SK-N-SH (cell line): ENCODE data around the gene FRK.

Source experiments
- EP300 ChIP-seq, 2 experiments: IDR thresholded peaks; 2 replicates each; pipeline versions ENCODE4 v1.4.0 to v1.6.1; 2012; ENCODE audit warnings: borderline replicate concordance in 1 of 2, low read depth in 1 of 2, low read length in 1 of 2
- EZH2phosphoT487 ChIP-seq: fragments of 200-600 bp; sonication (generic); IDR thresholded peaks from 2 replicates; pipeline ENCODE4 v1.6.1; 2017; ENCODE audit warnings: low read depth, mixed run types, mild to moderate bottlenecking, antibody characterized with exemption, moderate library complexity, borderline replicate concordance
- FOXM1 ChIP-seq: IDR thresholded peaks from 2 replicates; pipeline ENCODE4 v1.4.0; 2012; ENCODE audit warnings: low read depth, mild to moderate bottlenecking
- IRF3 ChIP-seq: fragments of 150-350 bp; IDR thresholded peaks from 2 replicates; pipeline ENCODE4 v1.6.1; 2016; ENCODE audit warnings: mild to moderate bottlenecking, low read depth, low read length
- JUND ChIP-seq: IDR thresholded peaks from 2 replicates; pipeline ENCODE4 v1.4.0; 2012
- REST ChIP-seq: IDR thresholded peaks from 2 replicates; pipeline ENCODE4 v1.6.1; 2012; ENCODE audit warnings: mild to moderate bottlenecking, low read depth, low read length, moderate library complexity
- YY1 ChIP-seq: IDR thresholded peaks from 2 replicates; pipeline ENCODE4 v1.4.0; 2012; ENCODE audit warnings: low read depth, mild to moderate bottlenecking
- TF ChIP-seq, protein P1 (sequence below): fragments of 200-600 bp; sonication (generic); IDR thresholded peaks from 2 replicates; pipeline ENCODE4 v1.6.1; 2017; ENCODE audit warnings: antibody characterized with exemption, mild to moderate bottlenecking, moderate library complexity

DNA sequence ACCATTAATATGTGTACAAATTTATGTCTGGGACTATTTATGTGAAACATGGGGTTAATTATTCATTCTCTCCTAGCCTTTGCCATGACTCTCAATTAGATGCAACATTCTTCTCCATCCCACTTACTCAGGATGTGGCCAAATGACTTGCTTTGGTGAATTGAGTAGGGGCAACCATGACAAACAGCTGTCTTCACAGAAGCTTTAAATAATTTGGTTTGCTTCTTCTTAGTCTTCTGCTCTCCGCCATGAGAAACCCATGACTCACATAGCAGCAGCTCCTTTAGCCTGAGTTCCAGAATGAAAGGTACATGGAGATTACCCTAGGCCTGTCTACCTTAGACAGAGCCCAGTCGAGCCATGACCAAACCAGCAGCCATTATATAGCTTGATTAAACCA is 74.7 kb downstream of the FRK start:
- TF ChIP-seq IRF3 (no peak), EP300 (IDR thresholded peaks at IDR 0.05; ENCODE audit: borderline replicate concordance in 1 of 2, low read depth in 1 of 2, low read length in 1 of 2) (no peak), EZH2phosphoT487 (no peak), REST (no peak), YY1 (no peak), JUND (no peak), FOXM1 (no peak)
- TF ChIP-seq, protein P1, sequence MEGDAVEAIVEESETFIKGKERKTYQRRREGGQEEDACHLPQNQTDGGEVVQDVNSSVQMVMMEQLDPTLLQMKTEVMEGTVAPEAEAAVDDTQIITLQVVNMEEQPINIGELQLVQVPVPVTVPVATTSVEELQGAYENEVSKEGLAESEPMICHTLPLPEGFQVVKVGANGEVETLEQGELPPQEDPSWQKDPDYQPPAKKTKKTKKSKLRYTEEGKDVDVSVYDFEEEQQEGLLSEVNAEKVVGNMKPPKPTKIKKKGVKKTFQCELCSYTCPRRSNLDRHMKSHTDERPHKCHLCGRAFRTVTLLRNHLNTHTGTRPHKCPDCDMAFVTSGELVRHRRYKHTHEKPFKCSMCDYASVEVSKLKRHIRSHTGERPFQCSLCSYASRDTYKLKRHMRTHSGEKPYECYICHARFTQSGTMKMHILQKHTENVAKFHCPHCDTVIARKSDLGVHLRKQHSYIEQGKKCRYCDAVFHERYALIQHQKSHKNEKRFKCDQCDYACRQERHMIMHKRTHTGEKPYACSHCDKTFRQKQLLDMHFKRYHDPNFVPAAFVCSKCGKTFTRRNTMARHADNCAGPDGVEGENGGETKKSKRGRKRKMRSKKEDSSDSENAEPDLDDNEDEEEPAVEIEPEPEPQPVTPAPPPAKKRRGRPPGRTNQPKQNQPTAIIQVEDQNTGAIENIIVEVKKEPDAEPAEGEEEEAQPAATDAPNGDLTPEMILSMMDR: no peak
